Stimulated activated naive CD8-positive, alpha-beta T cell treated with anti-CD3 and anti-CD28 coated beads, Interleukin-15, Interleukin-2, amounts not matched to agents 100 U/mL and 50 U/mL, for 24 hours (primary cell): Measurements from ENCODE around the gene ENGASE.

Source experiments
- ATAC-seq: fragments of 150-1000 bp; cut with Tn5 transposase; one replicate; pipeline ENCODE4 v1.10.0; 2021
- DNase-seq: peaks from one replicate; pipeline ENCODE4 v3.0.0; 2021

ENGASE gene

GRCh38 chr17:79081571-79082276, 7.1 kb downstream of the ENGASE start:
- DNase-seq, result no peak
- no peak for ATAC-seq

- DNase-seq (peak; percentile 69), ATAC-seq (no peak)
Observed at GRCh38 chr17:79082311-79083190, 7.9 kb downstream of the ENGASE start.

- DNase-seq (no peak), ATAC-seq (no peak)
Observed at GRCh38 chr17:79083191-79083971, 8.8 kb downstream of the ENGASE start.

GRCh38 chr17:79084291-79085153, 9.9 kb downstream of the ENGASE start:
- ATAC-seq, result no peak
- DNase-seq, result no peak

- ATAC-seq (no peak), DNase-seq (no peak)
Observed at GRCh38 chr17:79085154-79085920, 10.7 kb downstream of the ENGASE start.

GRCh38 chr17:79085921-79086551, 11.4 kb downstream of the ENGASE start:
- no peak for DNase-seq
- no peak for ATAC-seq

- ATAC-seq (no peak), DNase-seq (no peak)
Observed at GRCh38 chr17:79086609-79087427, 12.2 kb downstream of the ENGASE start.

- ATAC-seq (peak; percentile 79), DNase-seq (peak; percentile 82)
Observed at GRCh38 chr17:79087428-79088143, 13.0 kb downstream of the ENGASE start.

- DNase-seq, result no peak
- ATAC-seq, result no peak
Observed at GRCh38 chr17:79088247-79088996, 13.8 kb downstream of the ENGASE start.

- no peak for ATAC-seq
Observed at GRCh38 chr17:79088997-79089328, 14.3 kb downstream of the ENGASE start.

GRCh38 chr17:79089720-79090442, 15.3 kb downstream of the ENGASE start:
- no peak for ATAC-seq

More at GRCh38 chr17:79088997-79089328, 14.3 kb downstream of the ENGASE start:
- no peak for DNase-seq

GRCh38 chr17:79090443-79091225, 16.0 kb downstream of the ENGASE start:
- DNase-seq (no peak), ATAC-seq (no peak)

More at GRCh38 chr17:79089720-79090442, 15.3 kb downstream of the ENGASE start:
- no peak for DNase-seq

GRCh38 chr17:79091226-79091670, 16.6 kb downstream of the ENGASE start:
- DNase-seq (no peak), ATAC-seq (no peak)

GRCh38 chr17:79092567-79092966, 17.9 kb downstream of the ENGASE start:
- ATAC-seq, result no peak
- DNase-seq, result no peak

- no peak for ATAC-seq
Observed at GRCh38 chr17:79093270-79093669, 18.6 kb downstream of the ENGASE start.

GRCh38 chr17:79094261-79094660, 19.6 kb downstream of the ENGASE start:
- ATAC-seq (no peak), DNase-seq (no peak)

More at GRCh38 chr17:79093270-79093669, 18.6 kb downstream of the ENGASE start:
- no peak for DNase-seq
